Panc1 (cell line): ENCODE measurements around the gene RELL1. TPM values are rescaled to one million over a fixed set of nuclear protein-coding genes. Genes with fewer than 3 reads are reported as not detected.

Experiments used
- ATAC-seq: fragments of 200-7000 bp; cut with Tn5 transposase; 2 replicates; pipeline ENCODE4 v1.9.1; 2020; ENCODE audit warnings: mild to moderate bottlenecking, moderate library complexity
- BruUV-seq: library from RNA; stranded (reverse); fragments of 400-500 nt; replicated peaks from 2 replicates; lab custom pipeline; 2021; lab: Mats Ljungman, UMichigan
- CTCF ChIA-PET: fragments of 300-600 bp; sonication (Branson Sonifier 250); formaldehyde crosslinking; loops from one replicate; lab custom pipeline; 2022; ENCODE audit warnings: antibody characterized with exemption; lab: Charles Lee
- POLR2A ChIA-PET: fragments of 300-600 bp; sonication (Branson Sonifier 250); formaldehyde crosslinking; loops from one replicate; lab custom pipeline; 2022; ENCODE audit warnings: antibody characterized with exemption; lab: Charles Lee
- DNase-seq: peaks from one replicate; pipeline ENCODE4 v3.0.0-alpha.2; 2010; ENCODE audit warnings: low read depth, low spot score
- H3K27ac ChIP-seq: 2 replicates; pipeline ENCODE4 v1.5.1; 2011; ENCODE audit warnings: mild to moderate bottlenecking, low read length, inconsistent platforms
- H3K27me3 ChIP-seq: fragments of 200-500 bp; sonication (Bioruptor generic); 2 replicates; pipeline ENCODE4 v1.6.0; 2014; ENCODE audit warnings: low read length, inconsistent platforms; ENCODE audit not compliant: control insufficient read depth, insufficient read depth
- H3K36me3 ChIP-seq: fragments of 200-500 bp; sonication (Bioruptor generic); 2 replicates; pipeline ENCODE4 v1.5.1; 2014; ENCODE audit warnings: inconsistent platforms, mild to moderate bottlenecking, low read length, moderate library complexity; ENCODE audit not compliant: control insufficient read depth, insufficient read depth
- H3K4me1 ChIP-seq: 2 replicates; pipeline ENCODE4 v1.5.1; 2011; ENCODE audit warnings: inconsistent platforms, mild to moderate bottlenecking, low read length, moderate library complexity; ENCODE audit not compliant: control insufficient read depth, insufficient read depth
- H3K4me3 ChIP-seq, 2 experiments: 2 replicates each; pipeline ENCODE4 v1.5.1; 2011 to 2012; ENCODE audit warnings: low read depth in 2 of 2, low read length in 2 of 2, mild to moderate bottlenecking in 2 of 2, inconsistent platforms in 1 of 2, moderate library complexity in 1 of 2
- H3K9me3 ChIP-seq: fragments of 200-500 bp; sonication (Bioruptor generic); 2 replicates; pipeline ENCODE4 v1.5.1; 2014; ENCODE audit warnings: low read depth, mild to moderate bottlenecking, inconsistent platforms, low read length, moderate library complexity; ENCODE audit not compliant: control insufficient read depth, insufficient read depth
- CTCF ChIP-seq: fragments of 450-650 bp; IDR thresholded peaks from 2 replicates; pipeline ENCODE4 v1.5.1; 2017; ENCODE audit warnings: mild to moderate bottlenecking
- POLR2AphosphoS5 ChIP-seq: IDR thresholded peaks from 2 replicates; pipeline ENCODE4 v1.6.1; 2012; ENCODE audit warnings: mild to moderate bottlenecking, low read depth, low read length, moderate library complexity
- REST ChIP-seq, 2 experiments: IDR thresholded peaks; 2 replicates each; pipeline ENCODE4 v1.6.1; 2011 to 2012; ENCODE audit warnings: low read depth in 2 of 2, control low read depth in 1 of 2, low read length in 1 of 2, mild to moderate bottlenecking in 1 of 2, moderate library complexity in 1 of 2; ENCODE audit not compliant: insufficient read depth in 1 of 2
- SIN3A ChIP-seq: IDR thresholded peaks from 2 replicates; pipeline ENCODE4 v1.6.1; 2012; ENCODE audit warnings: low read depth, mild to moderate bottlenecking, low read length, moderate library complexity, borderline replicate concordance; ENCODE audit not compliant: insufficient read depth
- TCF7L2 ChIP-seq: IDR thresholded peaks from 2 replicates; pipeline ENCODE4 v1.6.1; 2011; ENCODE audit warnings: mild to moderate bottlenecking, low read depth, low read length, inconsistent platforms
- in situ Hi-C: cut with HindIII; loops from 2 replicates; pipeline ENCODE4 v1.10.0; 2016; ENCODE audit warnings: low sequenced_read_pairs, low pct_unique_long_range_greater_than_20kb
- intact Hi-C: fragments of 100-400 bp; cut with micrococcal nuclease; formaldehyde crosslinking; loops from one replicate; pipeline ENCODE4 v1.10.0; 2022; ENCODE audit not compliant: unreplicated experiment
- total RNA-seq: library from RNA; stranded (reverse); gene quantifications from one replicate; pipeline ENCODE4 v1.2.1, GENCODE V29; 2021; ENCODE audit not compliant: unreplicated experiment

Gene RELL1
- total RNA-seq, 1 experiment from 2014 or later, result 29.1 TPM

GRCh38 chr4:37661772-37662171, 24.4 kb downstream of the RELL1 start:
- Histone ChIP-seq H3K27ac (peak overlapping the region; percentile 63), H3K36me3 (no peaks in the 10 kb centered on the region), H3K27me3 (no peaks in the 10 kb centered on the region), H3K9me3 (no peaks in the 10 kb centered on the region), H3K4me3 (no peak overlapping the region), H3K4me1 (peaks cover 56% of the 10 kb centered on the region)
- in situ Hi-C loops, result no loop called here
- TF ChIP-seq POLR2AphosphoS5 (no peak), CTCF (no peak), REST (IDR thresholded peaks at IDR 0.05; ENCODE audit: insufficient read depth in 1 of 2, low read depth in 2 of 2, low read length in 1 of 2) (no peak), TCF7L2 (no peak)
- no peak for ATAC-seq
- intact Hi-C loops, result no loop called here
- no TSS peak for BruUV-seq
- ChIA-PET CTCF (no interaction called here), POLR2A (no interaction called here)
- no peak for DNase-seq

GRCh38 chr4:37659696-37660095, 26.5 kb downstream of the RELL1 start:
- BruUV-seq, result no TSS peak
- no peak for ATAC-seq
- peaks cover 36% of the 10 kb centered on the region for H3K4me1 ChIP-seq
- TF ChIP-seq SIN3A (no peak), POLR2AphosphoS5 (no peak), TCF7L2 (no peak), REST (IDR thresholded peaks at IDR 0.05; ENCODE audit: insufficient read depth in 1 of 2, low read depth in 2 of 2, low read length in 1 of 2) (no peak), CTCF (no peak)
- no peaks in the 10 kb centered on the region for H3K9me3 ChIP-seq
- H3K27me3 ChIP-seq, result no peaks in the 10 kb centered on the region
- no peak overlapping the region for H3K27ac ChIP-seq
- POLR2A ChIA-PET, result no interaction called here
- DNase-seq, result no peak
- no peaks in the 10 kb centered on the region for H3K36me3 ChIP-seq
- CTCF ChIA-PET, result no interaction called here
- H3K4me3 ChIP-seq, result no peak overlapping the region
- in situ Hi-C loops, result no loop called here
- intact Hi-C loops, result no loop called here
